Endothelial cell of umbilical vein (primary cell): ENCODE measurements around the gene OR6K2.

ENCODE experiments used
- EZH2 ChIP-seq: IDR thresholded peaks from 2 replicates; pipeline ENCODE4 v1.6.1; 2012; ENCODE audit warnings: borderline replicate concordance, low read depth, mild to moderate bottlenecking, moderate library complexity, low read length, inconsistent platforms; ENCODE audit not compliant: severe bottlenecking
- JUN ChIP-seq: IDR thresholded peaks from 2 replicates; pipeline ENCODE4 v1.6.1; 2011; ENCODE audit warnings: borderline replicate concordance, low read depth; ENCODE audit not compliant: insufficient read length, insufficient read depth
- MYC ChIP-seq: IDR thresholded peaks from one replicate; pipeline ENCODE4 v1.6.1; 2011; ENCODE audit warnings: mild to moderate bottlenecking, low read depth, low read length
- POLR2A ChIP-seq: IDR thresholded peaks from 2 replicates; pipeline ENCODE4 v1.6.1; 2012; ENCODE audit warnings: low read depth, mild to moderate bottlenecking, control low read depth, low read length
- POLR2AphosphoS5 ChIP-seq: IDR thresholded peaks from 2 replicates; pipeline ENCODE4 v1.6.1; 2012; ENCODE audit warnings: low read depth, mild to moderate bottlenecking, control low read depth, low read length, moderate library complexity; ENCODE audit not compliant: insufficient read depth
- TF ChIP-seq, protein P1 (sequence below), 2 donors: IDR thresholded peaks; 1 replicate in 1 of 2; 2 replicates in 1 of 2; pipeline ENCODE4 v1.5.1; 2011; ENCODE audit warnings: low read length in 2 of 2, mild to moderate bottlenecking in 2 of 2, moderate library complexity in 2 of 2, control low read depth in 1 of 2, inconsistent platforms in 1 of 2, low read depth in 1 of 2; ENCODE audit not compliant: insufficient read depth in 1 of 2; ENCODE audit errors: extremely low read depth in 1 of 2
- TF ChIP-seq, protein P2 (sequence below): IDR thresholded peaks from 2 replicates; pipeline ENCODE4 v1.6.1; 2011; ENCODE audit not compliant: insufficient read depth, insufficient read length

DNA sequence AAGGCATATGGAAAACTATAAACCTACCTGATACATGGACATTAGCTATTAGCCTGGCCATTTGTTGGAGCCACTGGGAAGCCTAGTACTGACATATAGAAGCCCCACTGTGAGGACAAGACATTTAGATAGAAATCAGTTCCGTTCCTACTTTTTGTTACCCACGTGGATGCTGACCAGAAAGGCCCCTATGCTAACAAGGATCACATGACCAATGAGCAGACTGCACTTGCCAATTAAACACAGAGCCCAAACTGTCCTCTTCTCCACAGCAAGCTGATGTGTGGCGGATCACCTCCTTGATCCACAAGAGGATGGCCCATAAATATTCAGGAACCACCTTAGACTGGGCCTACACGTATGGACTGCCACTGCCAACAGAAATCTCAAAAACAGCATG, 31.3 kb upstream of the OR6K2 start:
- TF ChIP-seq, protein P1, sequence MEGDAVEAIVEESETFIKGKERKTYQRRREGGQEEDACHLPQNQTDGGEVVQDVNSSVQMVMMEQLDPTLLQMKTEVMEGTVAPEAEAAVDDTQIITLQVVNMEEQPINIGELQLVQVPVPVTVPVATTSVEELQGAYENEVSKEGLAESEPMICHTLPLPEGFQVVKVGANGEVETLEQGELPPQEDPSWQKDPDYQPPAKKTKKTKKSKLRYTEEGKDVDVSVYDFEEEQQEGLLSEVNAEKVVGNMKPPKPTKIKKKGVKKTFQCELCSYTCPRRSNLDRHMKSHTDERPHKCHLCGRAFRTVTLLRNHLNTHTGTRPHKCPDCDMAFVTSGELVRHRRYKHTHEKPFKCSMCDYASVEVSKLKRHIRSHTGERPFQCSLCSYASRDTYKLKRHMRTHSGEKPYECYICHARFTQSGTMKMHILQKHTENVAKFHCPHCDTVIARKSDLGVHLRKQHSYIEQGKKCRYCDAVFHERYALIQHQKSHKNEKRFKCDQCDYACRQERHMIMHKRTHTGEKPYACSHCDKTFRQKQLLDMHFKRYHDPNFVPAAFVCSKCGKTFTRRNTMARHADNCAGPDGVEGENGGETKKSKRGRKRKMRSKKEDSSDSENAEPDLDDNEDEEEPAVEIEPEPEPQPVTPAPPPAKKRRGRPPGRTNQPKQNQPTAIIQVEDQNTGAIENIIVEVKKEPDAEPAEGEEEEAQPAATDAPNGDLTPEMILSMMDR (IDR thresholded peaks at IDR 0.05; ENCODE audit: extremely low read depth in 1 of 2, insufficient read depth in 1 of 2, low read depth in 1 of 2, low read length in 2 of 2), result no peak
- no peak for TF ChIP-seq POLR2A
- no peak for TF ChIP-seq EZH2
- no peak for TF ChIP-seq POLR2AphosphoS5
- TF ChIP-seq MYC, result no peak
- no peak for TF ChIP-seq JUN
- TF ChIP-seq, protein P2, sequence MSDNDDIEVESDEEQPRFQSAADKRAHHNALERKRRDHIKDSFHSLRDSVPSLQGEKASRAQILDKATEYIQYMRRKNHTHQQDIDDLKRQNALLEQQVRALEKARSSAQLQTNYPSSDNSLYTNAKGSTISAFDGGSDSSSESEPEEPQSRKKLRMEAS, result no peak
